Measurements from ENCODE around the gene GALNT10. TPM values are rescaled to one million over a fixed set of nuclear protein-coding genes. Genes with fewer than 3 reads are reported as not detected.

The GALNT10 gene
- total and polyA plus RNA-seq, 9 of the 15 experiments (the other 6 are each of a cell fraction or from before 2014, with no cell fraction given): 4.6 to 37.1 (median 13.3) TPM

DNA sequence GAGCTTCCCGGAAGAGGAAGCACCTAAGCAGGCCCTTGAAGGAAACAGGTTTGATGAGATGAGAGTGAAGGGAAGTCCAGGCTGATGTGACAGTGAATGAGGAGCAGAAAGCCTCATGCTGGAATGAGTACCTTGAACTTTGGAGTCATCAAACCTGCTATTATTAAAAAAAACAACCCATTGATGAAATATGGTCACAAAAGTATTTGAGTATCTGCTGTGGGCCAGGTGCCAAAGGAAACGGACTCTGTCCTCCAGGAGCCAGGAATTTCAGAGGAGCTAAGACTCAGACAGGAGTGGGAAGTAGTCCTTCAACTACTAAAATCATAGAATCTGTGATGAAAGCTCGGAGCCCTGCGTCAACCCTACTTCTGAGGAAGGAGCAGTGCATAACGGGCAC lies 275.6 kb downstream of the GALNT10 start (continued):
- TF ChIP-seq, protein P1, sequence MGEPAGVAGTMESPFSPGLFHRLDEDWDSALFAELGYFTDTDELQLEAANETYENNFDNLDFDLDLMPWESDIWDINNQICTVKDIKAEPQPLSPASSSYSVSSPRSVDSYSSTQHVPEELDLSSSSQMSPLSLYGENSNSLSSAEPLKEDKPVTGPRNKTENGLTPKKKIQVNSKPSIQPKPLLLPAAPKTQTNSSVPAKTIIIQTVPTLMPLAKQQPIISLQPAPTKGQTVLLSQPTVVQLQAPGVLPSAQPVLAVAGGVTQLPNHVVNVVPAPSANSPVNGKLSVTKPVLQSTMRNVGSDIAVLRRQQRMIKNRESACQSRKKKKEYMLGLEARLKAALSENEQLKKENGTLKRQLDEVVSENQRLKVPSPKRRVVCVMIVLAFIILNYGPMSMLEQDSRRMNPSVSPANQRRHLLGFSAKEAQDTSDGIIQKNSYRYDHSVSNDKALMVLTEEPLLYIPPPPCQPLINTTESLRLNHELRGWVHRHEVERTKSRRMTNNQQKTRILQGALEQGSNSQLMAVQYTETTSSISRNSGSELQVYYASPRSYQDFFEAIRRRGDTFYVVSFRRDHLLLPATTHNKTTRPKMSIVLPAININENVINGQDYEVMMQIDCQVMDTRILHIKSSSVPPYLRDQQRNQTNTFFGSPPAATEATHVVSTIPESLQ (CRISPR knock-in tag; IDR thresholded peaks at IDR 0.05): no peak
- TF ChIP-seq, protein P2, sequence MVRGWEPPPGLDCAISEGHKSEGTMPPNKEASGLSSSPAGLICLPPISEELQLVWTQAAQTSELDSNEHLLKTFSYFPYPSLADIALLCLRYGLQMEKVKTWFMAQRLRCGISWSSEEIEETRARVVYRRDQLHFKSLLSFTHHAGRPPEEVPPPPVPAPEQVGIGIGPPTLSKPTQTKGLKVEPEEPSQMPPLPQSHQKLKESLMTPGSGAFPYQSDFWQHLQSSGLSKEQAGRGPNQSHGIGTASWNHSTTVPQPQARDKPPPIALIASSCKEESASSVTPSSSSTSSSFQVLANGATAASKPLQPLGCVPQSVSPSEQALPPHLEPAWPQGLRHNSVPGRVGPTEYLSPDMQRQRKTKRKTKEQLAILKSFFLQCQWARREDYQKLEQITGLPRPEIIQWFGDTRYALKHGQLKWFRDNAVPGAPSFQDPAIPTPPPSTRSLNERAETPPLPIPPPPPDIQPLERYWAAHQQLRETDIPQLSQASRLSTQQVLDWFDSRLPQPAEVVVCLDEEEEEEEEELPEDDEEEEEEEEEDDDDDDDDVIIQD (CRISPR knock-in tag; IDR thresholded peaks at IDR 0.05): no peak
- TF ChIP-seq, protein P3, sequence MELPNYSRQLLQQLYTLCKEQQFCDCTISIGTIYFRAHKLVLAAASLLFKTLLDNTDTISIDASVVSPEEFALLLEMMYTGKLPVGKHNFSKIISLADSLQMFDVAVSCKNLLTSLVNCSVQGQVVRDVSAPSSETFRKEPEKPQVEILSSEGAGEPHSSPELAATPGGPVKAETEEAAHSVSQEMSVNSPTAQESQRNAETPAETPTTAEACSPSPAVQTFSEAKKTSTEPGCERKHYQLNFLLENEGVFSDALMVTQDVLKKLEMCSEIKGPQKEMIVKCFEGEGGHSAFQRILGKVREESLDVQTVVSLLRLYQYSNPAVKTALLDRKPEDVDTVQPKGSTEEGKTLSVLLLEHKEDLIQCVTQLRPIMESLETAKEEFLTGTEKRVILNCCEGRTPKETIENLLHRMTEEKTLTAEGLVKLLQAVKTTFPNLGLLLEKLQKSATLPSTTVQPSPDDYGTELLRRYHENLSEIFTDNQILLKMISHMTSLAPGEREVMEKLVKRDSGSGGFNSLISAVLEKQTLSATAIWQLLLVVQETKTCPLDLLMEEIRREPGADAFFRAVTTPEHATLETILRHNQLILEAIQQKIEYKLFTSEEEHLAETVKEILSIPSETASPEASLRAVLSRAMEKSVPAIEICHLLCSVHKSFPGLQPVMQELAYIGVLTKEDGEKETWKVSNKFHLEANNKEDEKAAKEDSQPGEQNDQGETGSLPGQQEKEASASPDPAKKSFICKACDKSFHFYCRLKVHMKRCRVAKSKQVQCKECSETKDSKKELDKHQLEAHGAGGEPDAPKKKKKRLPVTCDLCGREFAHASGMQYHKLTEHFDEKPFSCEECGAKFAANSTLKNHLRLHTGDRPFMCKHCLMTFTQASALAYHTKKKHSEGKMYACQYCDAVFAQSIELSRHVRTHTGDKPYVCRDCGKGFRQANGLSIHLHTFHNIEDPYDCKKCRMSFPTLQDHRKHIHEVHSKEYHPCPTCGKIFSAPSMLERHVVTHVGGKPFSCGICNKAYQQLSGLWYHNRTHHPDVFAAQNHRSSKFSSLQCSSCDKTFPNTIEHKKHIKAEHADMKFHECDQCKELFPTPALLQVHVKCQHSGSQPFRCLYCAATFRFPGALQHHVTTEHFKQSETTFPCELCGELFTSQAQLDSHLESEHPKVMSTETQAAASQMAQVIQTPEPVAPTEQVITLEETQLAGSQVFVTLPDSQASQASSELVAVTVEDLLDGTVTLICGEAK (IDR thresholded peaks at IDR 0.05): no peak
- TF ChIP-seq, protein P3 (CRISPR knock-in tag; IDR thresholded peaks at IDR 0.05): no peak
- TF ChIP-seq TCF7 (IDR thresholded peaks at IDR 0.05; ENCODE audit: borderline replicate concordance): no peak

All from K562 (cell line).